ENCODE measurements around the gene PRKCA. TPM values are rescaled to one million over a fixed set of nuclear protein-coding genes. Genes with fewer than 3 reads are reported as not detected.

Gene PRKCA
- polyA plus RNA-seq, 1 experiment: 66.8 TPM

- POLR2A ChIA-PET: no interaction called here
- no peak for DNase-seq (ENCODE audit: low read depth, low spot score)
- no peaks in the 10 kb centered on the region for H3K27me3 ChIP-seq (ENCODE audit: control insufficient read depth, insufficient read depth, low read length)
- CTCF ChIA-PET: no interaction called here
- H3K9me3 ChIP-seq (ENCODE audit: control insufficient read depth, insufficient read depth, low read length): no peaks in the 10 kb centered on the region
- no peak for TF ChIP-seq CTCF (IDR thresholded peaks at IDR 0.05; ENCODE audit: low read depth, low read length)
- no peak overlapping the region for H3K27ac ChIP-seq (ENCODE audit: low read depth, low read length)
- H3K4me3 ChIP-seq (ENCODE audit: low read depth, low read length): no peak overlapping the region
Measured at GRCh38 chr17:66647391-66647983, 345.1 kb downstream of the PRKCA start.

GRCh38 chr17:66649818-66650543 is 347.6 kb downstream of the PRKCA start:
- POLR2A ChIA-PET: interaction anchor here (0.5 kb wide), 1 partner anchor 155 kb away, joined by 4 read pairs; no protein-coding TSS in a partner anchor
- Histone ChIP-seq H3K27ac (ENCODE audit: low read depth, low read length) (no peak overlapping the region), H3K4me3 (ENCODE audit: low read depth, low read length) (no peak overlapping the region), H3K27me3 (ENCODE audit: control insufficient read depth, insufficient read depth, low read length) (no peaks in the 10 kb centered on the region), H3K9me3 (ENCODE audit: control insufficient read depth, insufficient read depth, low read length) (no peaks in the 10 kb centered on the region)
- no peak for DNase-seq (ENCODE audit: low read depth, low spot score)
- TF ChIP-seq CTCF (IDR thresholded peaks at IDR 0.05; ENCODE audit: low read depth, low read length): no peak
- CTCF ChIA-PET: interaction anchor here (0.7 to 1.1 kb wide), 2 partner anchors 99 to 450 kb away, joined by 3 to 4 read pairs; no protein-coding TSS in a partner anchor

GRCh38 chr17:66650544-66650877 is 348.1 kb downstream of the PRKCA start:
- POLR2A ChIA-PET: no interaction called here
- CTCF ChIA-PET: interaction anchor here (0.7 kb wide), 1 partner anchor 100 kb away, joined by 3 read pairs; no protein-coding TSS in a partner anchor

GRCh38 chr17:66652840-66653507 is 350.6 kb downstream of the PRKCA start:
- no peak overlapping the region for H3K4me3 ChIP-seq (ENCODE audit: low read depth, low read length)
- H3K9me3 ChIP-seq (ENCODE audit: control insufficient read depth, insufficient read depth, low read length): no peaks in the 10 kb centered on the region
- H3K27me3 ChIP-seq (ENCODE audit: control insufficient read depth, insufficient read depth, low read length): no peaks in the 10 kb centered on the region
- DNase-seq (ENCODE audit: low read depth, low spot score): no peak
- no peak for TF ChIP-seq CTCF (IDR thresholded peaks at IDR 0.05; ENCODE audit: low read depth, low read length)
- H3K27ac ChIP-seq (ENCODE audit: low read depth, low read length): no peak overlapping the region
- POLR2A ChIA-PET: no interaction called here
- CTCF ChIA-PET: interaction anchor here (2.0 kb wide), 1 partner anchor 453 kb away, joined by 9 read pairs; no protein-coding TSS in a partner anchor

More at GRCh38 chr17:66650544-66650877, 348.1 kb downstream of the PRKCA start:
- no peak overlapping the region for H3K27ac ChIP-seq (ENCODE audit: low read depth, low read length)
- no peaks in the 10 kb centered on the region for H3K27me3 ChIP-seq (ENCODE audit: control insufficient read depth, insufficient read depth, low read length)
- no peak for DNase-seq (ENCODE audit: low read depth, low spot score)
- TF ChIP-seq CTCF (IDR thresholded peaks at IDR 0.05; ENCODE audit: low read depth, low read length): no peak
- no peaks in the 10 kb centered on the region for H3K9me3 ChIP-seq (ENCODE audit: control insufficient read depth, insufficient read depth, low read length)
- H3K4me3 ChIP-seq (ENCODE audit: low read depth, low read length): no peak overlapping the region
